ENCODE data around the gene SPACA1. TPM values are rescaled to one million over a fixed set of nuclear protein-coding genes. Genes with fewer than 3 reads are reported as not detected.

Gene SPACA1
- total RNA-seq, 3 donors from 2014 or later: not detected

Other genes starting within 250 kb of the SPACA1 start
- gene CNR1, start 118.5 kb downstream of the SPACA1 start, total RNA-seq: 10 to 100 TPM in 1 of 3 donors, 1 to 10 TPM in 2; 3.5 to 17.3 (median 4.1) TPM

Measured in mucosa of descending colon (tissue), 3 donors.